HG03571 (cell line): ENCODE data around the gene ZNF681.
"Not testable (repeated sequence)": the region's sequence is repeated elsewhere in the genome, so short reads cannot be mapped to it uniquely, and the experiment has no call there.

Experiments used
- ATAC-seq: cut with Tn5 transposase; IDR thresholded peaks from one replicate; pipeline ENCODE4 v1.9.1; 2021; ENCODE audit not compliant: unreplicated experiment

The ZNF681 gene

GRCh38 chr19:23698711-23699520, 59.8 kb downstream of the ZNF681 start:
- ATAC-seq = no peak

- not testable (repeated sequence) for ATAC-seq
Observed at GRCh38 chr19:23692937-23693336, 65.8 kb downstream of the ZNF681 start.
